GM10248 (cell line): ENCODE data around the gene GAL.

Experiments
- CTCF ChIA-PET: fragments of 300-600 bp; sonication (Branson Sonifier 250); formaldehyde crosslinking; extraction: SDS; loops from one replicate; lab custom pipeline; 2021; ENCODE audit warnings: antibody characterized with exemption; lab: Yijun Ruan, JAX
- POLR2A ChIA-PET: fragments of 350-650 bp; sonication (Branson Sonifier 250); formaldehyde crosslinking; extraction: SDS; loops from one replicate; lab custom pipeline; 2020; ENCODE audit warnings: antibody characterized with exemption; lab: Yijun Ruan, JAX
- DNase-seq: peaks from one replicate; pipeline ENCODE4 v3.0.0; 2012; ENCODE audit errors: extremely low spot score
- CTCF ChIP-seq: IDR thresholded peaks from 2 replicates; pipeline ENCODE4 v1.5.1; 2012; ENCODE audit warnings: mild to moderate bottlenecking, low read depth; ENCODE audit errors: extremely low read depth, missing control alignments, control extremely low read depth

GAL gene

DNA sequence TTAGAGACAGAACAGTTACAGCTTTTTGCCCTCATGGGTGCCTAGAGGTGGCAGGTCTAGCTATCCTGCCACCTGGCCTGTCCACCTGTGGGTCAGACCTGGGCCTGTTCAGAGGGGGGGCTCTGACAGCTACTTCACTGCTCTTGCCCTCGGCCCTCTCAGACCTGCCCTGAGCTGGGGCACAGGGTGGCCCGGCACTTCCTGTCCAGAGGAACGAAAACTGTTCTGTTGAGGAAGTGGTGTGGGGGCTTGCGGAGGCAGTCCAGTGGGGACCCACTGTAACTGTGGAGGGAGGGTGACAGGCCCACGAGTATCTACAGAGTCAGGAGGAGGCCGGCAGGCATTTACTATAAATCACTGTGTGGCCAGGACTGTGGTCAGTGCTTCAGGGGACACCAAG, 50.8 kb downstream of the GAL start:
- ChIA-PET CTCF (no interaction called here), POLR2A (no interaction called here)
- TF ChIP-seq CTCF: no peak
- no peak for DNase-seq

DNA sequence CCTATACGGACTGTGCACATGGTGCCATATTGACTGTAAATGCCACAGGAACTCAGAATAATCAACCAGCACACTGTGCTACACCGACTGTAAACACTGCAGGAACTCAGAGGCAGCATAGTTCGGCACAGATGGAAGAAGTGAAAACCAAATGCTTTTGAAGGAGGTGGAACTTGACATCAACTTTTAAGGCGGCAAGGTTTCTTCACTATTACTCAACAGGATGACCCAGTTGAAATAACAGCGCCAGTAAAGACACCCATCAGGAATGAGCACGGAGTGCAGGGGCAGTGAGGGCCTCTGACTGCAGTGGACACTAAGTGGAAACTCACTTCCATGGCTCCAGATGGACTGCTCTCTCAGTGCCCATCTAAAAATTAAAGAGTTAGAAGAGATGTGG, 51.3 kb downstream of the GAL start:
- TF ChIP-seq CTCF: no peak
- CTCF ChIA-PET: interaction anchor here (1.6 kb wide), 1 partner anchor 14 kb away, joined by 3 read pairs; no protein-coding TSS in a partner anchor
- POLR2A ChIA-PET: no interaction called here
- no peak for DNase-seq
